ENCODE measurements around the gene PHF21B.
"Not testable (repeated sequence)": the region's sequence is repeated elsewhere in the genome, so short reads cannot be mapped to it uniquely, and the experiment has no call there.

PHF21B gene

GRCh38 chr22:44919691-44920090, 90.1 kb downstream of the PHF21B start:
- DNase-seq (ENCODE audit: low read depth in 4 of 4, low spot score in 1 of 4): no peak

- no peak for DNase-seq (ENCODE audit: low read depth in 4 of 4, low spot score in 1 of 4)
These were observed 90.8 kb downstream of the PHF21B start for GRCh38 chr22:44918925-44919392.

- no peak for DNase-seq (ENCODE audit: low read depth in 4 of 4, low spot score in 1 of 4)
These were observed 91.5 kb downstream of the PHF21B start for GRCh38 chr22:44918166-44918924.

GRCh38 chr22:44917372-44918165, 92.2 kb downstream of the PHF21B start:
- DNase-seq (ENCODE audit: low read depth in 4 of 4, low spot score in 1 of 4): no peak

- no peak for DNase-seq (ENCODE audit: low read depth in 4 of 4, low spot score in 1 of 4)
These were observed 93.2 kb downstream of the PHF21B start for GRCh38 chr22:44916281-44917231.

- no peak for DNase-seq (ENCODE audit: low read depth in 4 of 4, low spot score in 1 of 4)
These were observed 94.4 kb downstream of the PHF21B start for GRCh38 chr22:44915441-44915840.

- DNase-seq (ENCODE audit: low read depth in 4 of 4, low spot score in 1 of 4): no peak
These were observed 95.6 kb downstream of the PHF21B start for GRCh38 chr22:44914026-44914721.

GRCh38 chr22:44913198-44913983, 96.4 kb downstream of the PHF21B start:
- DNase-seq (ENCODE audit: low read depth in 4 of 4, low spot score in 1 of 4): no peak

- DNase-seq (ENCODE audit: low read depth in 4 of 4, low spot score in 1 of 4): no peak
These were observed 100.6 kb downstream of the PHF21B start for GRCh38 chr22:44909241-44909640.

GRCh38 chr22:44907765-44908737, 101.8 kb downstream of the PHF21B start:
- DNase-seq (ENCODE audit: low read depth in 4 of 4, low spot score in 1 of 4): no peak

GRCh38 chr22:44906999-44907644, 102.7 kb downstream of the PHF21B start:
- no peak for DNase-seq (ENCODE audit: low read depth in 4 of 4, low spot score in 1 of 4)

- DNase-seq (ENCODE audit: low read depth in 4 of 4, low spot score in 1 of 4): no peak
These were observed 103.4 kb downstream of the PHF21B start for GRCh38 chr22:44906248-44906936.

- DNase-seq (ENCODE audit: low read depth in 4 of 4, low spot score in 1 of 4): not testable (repeated sequence)
These were observed 105.2 kb downstream of the PHF21B start for GRCh38 chr22:44904492-44905152.

GRCh38 chr22:44903164-44903563, 106.6 kb downstream of the PHF21B start:
- not testable (repeated sequence) for DNase-seq (ENCODE audit: low read depth in 4 of 4, low spot score in 1 of 4)

- no peak for DNase-seq (ENCODE audit: low read depth in 4 of 4, low spot score in 1 of 4)
These were observed 108.5 kb downstream of the PHF21B start for GRCh38 chr22:44901301-44901700.

GRCh38 chr22:44898236-44898635, 111.6 kb downstream of the PHF21B start:
- no peak for DNase-seq (ENCODE audit: low read depth in 4 of 4, low spot score in 1 of 4)
